GM12801 (cell line): ENCODE data around the gene SLC35D1.

ENCODE experiments used
- TF ChIP-seq, protein P1 (sequence below): IDR thresholded peaks from one replicate; pipeline ENCODE4 v1.5.1; 2011; ENCODE audit warnings: control low read depth; ENCODE audit not compliant: insufficient read length; ENCODE audit errors: extremely low read depth

The SLC35D1 gene

GRCh38 chr1:67053785-67054772 is at the start of gene SLC35D1:
Gene SLC35D1, minus strand, starts transcription at chr1:67054148. Its CDS starts 135 bp downstream, at chr1:67054013.
- TF ChIP-seq, protein P1, sequence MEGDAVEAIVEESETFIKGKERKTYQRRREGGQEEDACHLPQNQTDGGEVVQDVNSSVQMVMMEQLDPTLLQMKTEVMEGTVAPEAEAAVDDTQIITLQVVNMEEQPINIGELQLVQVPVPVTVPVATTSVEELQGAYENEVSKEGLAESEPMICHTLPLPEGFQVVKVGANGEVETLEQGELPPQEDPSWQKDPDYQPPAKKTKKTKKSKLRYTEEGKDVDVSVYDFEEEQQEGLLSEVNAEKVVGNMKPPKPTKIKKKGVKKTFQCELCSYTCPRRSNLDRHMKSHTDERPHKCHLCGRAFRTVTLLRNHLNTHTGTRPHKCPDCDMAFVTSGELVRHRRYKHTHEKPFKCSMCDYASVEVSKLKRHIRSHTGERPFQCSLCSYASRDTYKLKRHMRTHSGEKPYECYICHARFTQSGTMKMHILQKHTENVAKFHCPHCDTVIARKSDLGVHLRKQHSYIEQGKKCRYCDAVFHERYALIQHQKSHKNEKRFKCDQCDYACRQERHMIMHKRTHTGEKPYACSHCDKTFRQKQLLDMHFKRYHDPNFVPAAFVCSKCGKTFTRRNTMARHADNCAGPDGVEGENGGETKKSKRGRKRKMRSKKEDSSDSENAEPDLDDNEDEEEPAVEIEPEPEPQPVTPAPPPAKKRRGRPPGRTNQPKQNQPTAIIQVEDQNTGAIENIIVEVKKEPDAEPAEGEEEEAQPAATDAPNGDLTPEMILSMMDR, result no peak

DNA sequence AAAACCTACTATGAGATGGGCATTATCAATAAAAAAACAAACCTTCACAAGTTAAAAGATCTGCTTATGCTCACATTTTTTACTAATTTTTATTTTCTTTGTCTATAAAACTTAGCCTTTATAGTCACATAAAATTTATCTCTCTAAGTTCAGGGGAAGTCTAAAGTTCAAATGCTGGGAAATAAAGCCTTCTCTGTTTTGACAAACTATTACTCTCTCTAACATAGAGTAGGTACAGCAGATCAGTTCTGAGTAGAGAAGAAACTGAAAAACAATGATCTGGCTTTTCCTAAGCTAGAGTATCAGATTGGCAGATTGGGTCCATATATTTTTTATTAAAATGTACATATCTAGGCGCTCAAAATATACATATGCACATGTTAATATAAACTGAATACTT is 49.6 kb upstream of the SLC35D1 start:
- TF ChIP-seq, protein P1, result no peak

GRCh38 chr1:67100833-67101232 is 46.9 kb upstream of the SLC35D1 start:
- TF ChIP-seq, protein P1, result no peak

GRCh38 chr1:67097305-67097704 is 43.4 kb upstream of the SLC35D1 start:
- TF ChIP-seq, protein P1, result no peak

- TF ChIP-seq, protein P1, result no peak
Measured at GRCh38 chr1:67094191-67094590, 40.2 kb upstream of the SLC35D1 start.

- TF ChIP-seq, protein P1, result no peak
Measured at GRCh38 chr1:67089685-67090208, 35.8 kb upstream of the SLC35D1 start.

DNA sequence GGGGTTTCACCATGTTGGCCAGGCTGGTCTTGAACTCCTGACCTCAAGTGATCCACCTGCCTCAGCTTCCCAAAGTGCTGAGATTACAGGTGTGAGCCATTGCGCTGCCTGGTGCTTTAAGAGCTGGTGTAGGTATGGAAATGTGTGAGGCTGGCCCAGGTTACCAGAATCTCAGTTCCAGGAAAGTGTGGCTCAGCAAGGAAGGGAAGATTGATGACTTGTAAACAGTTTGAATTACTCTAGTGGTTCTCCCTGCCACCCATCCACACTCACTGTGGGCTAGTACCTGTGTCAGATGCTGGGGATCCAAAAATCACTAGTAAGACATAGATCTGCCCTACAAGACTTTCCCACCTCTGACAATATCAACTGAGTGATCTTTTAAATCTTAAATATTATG is 34.5 kb upstream of the SLC35D1 start:
- TF ChIP-seq, protein P1, result no peak
